LNCAP (cell line): Measurements from ENCODE around the gene GFOD2.

ENCODE experiments used
- TF ChIP-seq, protein P1 (sequence below): fragments of 450-650 bp; IDR thresholded peaks from 2 replicates; pipeline ENCODE4 v1.5.1; 2017; ENCODE audit warnings: mild to moderate bottlenecking

The GFOD2 gene

DNA sequence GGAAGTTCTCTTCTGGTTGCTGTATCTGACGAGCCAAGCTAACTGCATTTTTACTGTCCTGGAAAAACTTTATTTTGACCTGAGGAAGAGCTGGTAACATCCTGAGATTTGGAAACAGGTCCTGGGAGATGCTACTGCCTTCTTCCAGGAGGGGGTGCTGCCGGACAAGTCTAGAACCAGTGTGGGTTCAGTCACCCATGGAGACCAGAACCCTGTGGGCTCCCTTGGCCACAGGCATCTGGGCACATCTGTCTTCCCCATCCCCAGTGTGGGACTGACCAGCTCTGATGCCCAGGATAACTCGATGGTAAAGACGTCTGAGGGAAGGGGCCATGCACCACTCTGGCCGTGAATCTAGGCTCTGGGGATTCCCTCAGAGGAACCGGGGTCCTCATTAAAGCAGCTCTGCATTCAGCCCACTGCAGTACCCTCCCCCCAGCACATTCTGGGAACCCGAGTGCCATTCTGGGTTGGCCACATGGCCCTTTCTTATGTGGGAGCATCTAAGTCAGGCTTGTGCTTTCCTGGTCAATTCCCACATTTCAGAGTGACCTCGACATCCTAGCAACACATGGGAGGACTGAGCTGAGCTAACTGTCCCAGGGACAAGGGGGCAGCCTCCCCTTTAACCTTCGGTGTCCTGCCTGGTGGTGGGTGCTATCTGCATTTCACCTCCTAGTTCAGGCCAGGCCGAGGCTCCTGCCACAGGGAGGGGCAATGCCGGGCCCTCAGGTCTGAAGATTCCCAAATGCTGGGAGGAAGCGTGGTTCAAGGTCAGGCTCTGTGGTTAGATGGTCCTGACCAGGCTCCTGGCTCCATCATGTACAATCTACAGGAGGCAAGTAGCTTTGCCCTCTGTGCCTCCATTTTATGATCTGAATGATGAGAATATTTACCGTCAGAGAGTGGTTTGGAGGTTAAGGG lies 46.1 kb downstream of the GFOD2 start:
- TF ChIP-seq, protein P1, sequence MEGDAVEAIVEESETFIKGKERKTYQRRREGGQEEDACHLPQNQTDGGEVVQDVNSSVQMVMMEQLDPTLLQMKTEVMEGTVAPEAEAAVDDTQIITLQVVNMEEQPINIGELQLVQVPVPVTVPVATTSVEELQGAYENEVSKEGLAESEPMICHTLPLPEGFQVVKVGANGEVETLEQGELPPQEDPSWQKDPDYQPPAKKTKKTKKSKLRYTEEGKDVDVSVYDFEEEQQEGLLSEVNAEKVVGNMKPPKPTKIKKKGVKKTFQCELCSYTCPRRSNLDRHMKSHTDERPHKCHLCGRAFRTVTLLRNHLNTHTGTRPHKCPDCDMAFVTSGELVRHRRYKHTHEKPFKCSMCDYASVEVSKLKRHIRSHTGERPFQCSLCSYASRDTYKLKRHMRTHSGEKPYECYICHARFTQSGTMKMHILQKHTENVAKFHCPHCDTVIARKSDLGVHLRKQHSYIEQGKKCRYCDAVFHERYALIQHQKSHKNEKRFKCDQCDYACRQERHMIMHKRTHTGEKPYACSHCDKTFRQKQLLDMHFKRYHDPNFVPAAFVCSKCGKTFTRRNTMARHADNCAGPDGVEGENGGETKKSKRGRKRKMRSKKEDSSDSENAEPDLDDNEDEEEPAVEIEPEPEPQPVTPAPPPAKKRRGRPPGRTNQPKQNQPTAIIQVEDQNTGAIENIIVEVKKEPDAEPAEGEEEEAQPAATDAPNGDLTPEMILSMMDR = peak; percentile 85

GRCh38 chr16:67672306-67672705 lies 46.8 kb downstream of the GFOD2 start:
- TF ChIP-seq, protein P1 = no peak

DNA sequence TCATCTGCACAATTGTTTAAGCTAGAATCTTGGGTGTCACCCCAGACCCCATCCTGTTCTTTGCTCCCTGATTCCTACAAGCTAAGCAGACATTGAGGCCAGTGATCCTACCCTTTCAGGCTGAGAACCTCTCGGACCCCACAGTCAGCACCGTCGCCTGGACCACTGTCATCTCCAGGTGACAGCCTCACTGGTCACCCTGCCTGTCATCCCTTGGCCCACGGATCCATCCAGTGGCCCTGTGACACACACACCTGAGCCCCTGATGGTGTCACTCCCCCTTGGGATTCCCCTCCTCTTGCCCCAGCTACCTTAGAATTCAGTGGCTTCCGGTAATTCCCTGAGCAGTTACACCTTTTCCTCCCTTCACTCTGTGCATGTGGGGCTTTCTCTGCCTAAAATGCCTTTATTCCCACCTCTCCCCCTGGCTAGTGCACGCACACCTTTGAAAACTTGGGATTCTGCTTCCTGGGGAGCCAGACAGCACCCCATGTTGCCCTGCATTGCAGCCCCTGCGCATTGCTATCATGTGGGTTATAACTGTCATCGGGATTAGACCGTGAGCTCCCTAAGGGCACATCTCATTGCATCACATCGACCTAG lies 49.5 kb downstream of the GFOD2 start:
- TF ChIP-seq, protein P1 = no peak

GRCh38 chr16:67668495-67669157 lies 50.5 kb downstream of the GFOD2 start:
- TF ChIP-seq, protein P1 = no peak

- TF ChIP-seq, protein P1 = peak; percentile 73
Measured at GRCh38 chr16:67667817-67668494, 51.2 kb downstream of the GFOD2 start.

- TF ChIP-seq, protein P1 = no peak
Measured at GRCh38 chr16:67667453-67667816, 51.7 kb downstream of the GFOD2 start.
